Measurements from ENCODE around the gene CFAP61. TPM values are rescaled to one million over a fixed set of nuclear protein-coding genes. Genes with fewer than 3 reads are reported as not detected.

The CFAP61 gene
- total and polyA plus RNA-seq, 12 donors: 0.53 to 3.6 (median 1.1) TPM; not detected in 3

DNA sequence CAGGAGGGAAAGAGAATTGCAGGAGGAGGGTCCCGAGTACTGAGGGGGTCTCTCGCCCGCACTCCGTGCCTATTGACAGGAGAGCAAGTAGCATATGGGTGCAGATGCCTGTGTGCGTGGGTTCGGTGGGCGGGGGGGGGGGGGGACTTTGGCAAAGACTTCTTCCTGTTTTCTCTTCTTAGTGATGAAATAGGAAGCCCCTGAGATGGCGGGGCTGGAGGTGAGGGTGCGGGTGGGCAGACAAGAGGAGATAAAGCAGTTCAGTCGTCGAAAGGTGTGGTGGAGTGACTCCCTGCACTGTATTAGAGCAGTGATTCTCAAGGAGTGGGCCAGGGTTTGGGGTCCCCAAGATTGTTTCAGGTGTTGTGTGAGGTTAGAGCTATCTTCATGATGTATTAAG is 31.4 kb upstream of the CFAP61 start:
- Histone ChIP-seq H3K4me1 (replicated peaks in 1 of 2) (peaks cover 5 to 36% of the 10 kb centered on the region in 2 donors), H3K36me3 (replicated peaks in 1 of 2) (peaks cover 0 to 8% of the 10 kb centered on the region in 2 donors), H3K4me3 (no peak overlapping the region), H3K27me3 (no peaks in the 10 kb centered on the region), H3K9me3 (replicated peaks in 1 of 3) (no peaks in the 10 kb centered on the region), H3K27ac (no peak overlapping the region)
- DNase-seq: no peak
- intact Hi-C loops (cut with DNase I): no loop called here
- TF ChIP-seq, protein P1, sequence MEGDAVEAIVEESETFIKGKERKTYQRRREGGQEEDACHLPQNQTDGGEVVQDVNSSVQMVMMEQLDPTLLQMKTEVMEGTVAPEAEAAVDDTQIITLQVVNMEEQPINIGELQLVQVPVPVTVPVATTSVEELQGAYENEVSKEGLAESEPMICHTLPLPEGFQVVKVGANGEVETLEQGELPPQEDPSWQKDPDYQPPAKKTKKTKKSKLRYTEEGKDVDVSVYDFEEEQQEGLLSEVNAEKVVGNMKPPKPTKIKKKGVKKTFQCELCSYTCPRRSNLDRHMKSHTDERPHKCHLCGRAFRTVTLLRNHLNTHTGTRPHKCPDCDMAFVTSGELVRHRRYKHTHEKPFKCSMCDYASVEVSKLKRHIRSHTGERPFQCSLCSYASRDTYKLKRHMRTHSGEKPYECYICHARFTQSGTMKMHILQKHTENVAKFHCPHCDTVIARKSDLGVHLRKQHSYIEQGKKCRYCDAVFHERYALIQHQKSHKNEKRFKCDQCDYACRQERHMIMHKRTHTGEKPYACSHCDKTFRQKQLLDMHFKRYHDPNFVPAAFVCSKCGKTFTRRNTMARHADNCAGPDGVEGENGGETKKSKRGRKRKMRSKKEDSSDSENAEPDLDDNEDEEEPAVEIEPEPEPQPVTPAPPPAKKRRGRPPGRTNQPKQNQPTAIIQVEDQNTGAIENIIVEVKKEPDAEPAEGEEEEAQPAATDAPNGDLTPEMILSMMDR (IDR thresholded peaks at IDR 0.05): no peak
- TF ChIP-seq POLR2A (IDR thresholded peaks at IDR 0.05): no peak
- WGBS, 4 donors: 78 to 88% (median 83%) methylated on average over 10 to 11 of the region's 11 CpGs

DNA sequence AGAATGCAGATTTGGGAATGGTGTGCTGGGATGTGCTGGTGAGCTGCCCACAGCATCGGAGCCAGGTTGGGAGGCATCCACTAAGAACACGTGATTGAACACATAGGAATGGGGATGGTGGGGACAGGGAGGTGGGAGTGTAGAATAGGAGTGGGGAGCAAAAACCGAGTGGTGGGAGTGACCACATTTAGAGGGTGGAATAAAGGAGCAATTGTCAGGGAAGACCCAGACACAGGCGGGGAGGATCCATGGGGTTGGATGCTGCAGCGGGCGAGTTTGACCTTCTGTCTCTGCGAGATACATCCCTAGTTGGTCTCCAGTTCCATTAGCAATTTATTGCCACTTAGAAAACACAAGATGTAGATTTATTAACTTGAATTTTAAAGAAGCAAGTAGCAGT is 30.5 kb upstream of the CFAP61 start:
- no peak for DNase-seq
- H3K4me3 ChIP-seq: no peak overlapping the region
- WGBS, 4 donors: 81 to 86% (median 84%) methylated on average over 7 of the region's 7 CpGs
- H3K4me1 ChIP-seq (replicated peaks in 1 of 2): peaks cover 5 to 31% of the 10 kb centered on the region in 2 donors
- no peaks in the 10 kb centered on the region for H3K27me3 ChIP-seq
- intact Hi-C loops (cut with DNase I): no loop called here
- no peaks in the 10 kb centered on the region for H3K9me3 ChIP-seq (replicated peaks in 1 of 3)
- H3K36me3 ChIP-seq (replicated peaks in 1 of 2): peaks cover 0 to 13% of the 10 kb centered on the region in 2 donors
- TF ChIP-seq POLR2A (IDR thresholded peaks at IDR 0.05): no peak
- TF ChIP-seq, protein P1 (IDR thresholded peaks at IDR 0.05): no peak
- H3K27ac ChIP-seq: no peak overlapping the region

DNA sequence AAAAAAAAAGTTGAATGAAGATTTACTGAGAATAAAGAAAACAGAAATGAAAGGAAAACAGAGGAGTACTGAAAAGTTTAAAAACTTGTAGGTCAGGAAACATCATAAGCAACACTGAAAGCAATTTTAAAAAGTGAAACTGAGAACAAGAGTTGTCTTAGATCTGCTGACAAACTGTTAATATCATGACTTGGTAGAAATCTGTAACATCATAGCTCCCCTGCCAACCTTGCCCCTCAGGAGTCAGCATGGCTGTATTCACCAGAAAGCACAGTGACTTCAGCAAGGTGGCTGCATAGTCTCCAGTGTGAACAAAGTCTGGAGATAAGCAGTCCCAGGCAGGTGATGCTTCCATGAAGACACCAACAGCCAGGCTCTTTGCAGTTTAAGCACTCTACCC is 29.8 kb upstream of the CFAP61 start:
- Histone ChIP-seq H3K27me3 (no peaks in the 10 kb centered on the region), H3K9me3 (replicated peaks in 1 of 3) (no peaks in the 10 kb centered on the region), H3K27ac (peak overlapping the region in 1 of 5 donors; percentile 9), H3K4me1 (replicated peaks in 1 of 2) (peaks cover 5 to 29% of the 10 kb centered on the region in 2 donors), H3K36me3 (replicated peaks in 1 of 2) (peaks cover 0 to 18% of the 10 kb centered on the region in 2 donors), H3K4me3 (no peak overlapping the region)
- DNase-seq: no peak
- no peak for TF ChIP-seq POLR2A (IDR thresholded peaks at IDR 0.05)
- TF ChIP-seq, protein P1 (IDR thresholded peaks at IDR 0.05): no peak
- intact Hi-C loops (cut with DNase I): no loop called here

DNA sequence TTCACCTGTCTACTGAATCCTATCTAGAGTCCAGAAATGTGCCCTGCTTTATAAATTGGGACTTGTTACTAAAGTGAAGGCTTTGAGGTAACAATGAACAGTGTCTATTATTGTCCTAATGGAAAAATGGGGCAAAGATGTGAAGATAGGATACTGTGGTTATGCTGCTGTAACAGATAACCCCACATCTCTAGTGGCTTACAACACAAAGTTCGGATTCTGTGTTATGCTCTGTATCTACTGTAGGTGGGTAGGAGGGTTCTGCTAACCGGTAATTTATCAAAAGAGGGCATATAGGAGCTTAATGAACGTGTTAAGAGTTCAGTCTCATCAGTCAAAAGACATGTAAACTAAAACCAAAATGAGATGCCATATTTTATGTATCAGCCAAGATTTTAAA is 28.9 kb upstream of the CFAP61 start:
- no peak overlapping the region for H3K27ac ChIP-seq
- peaks cover 0 to 27% of the 10 kb centered on the region in 2 donors for H3K36me3 ChIP-seq (replicated peaks in 1 of 2)
- DNase-seq: no peak
- intact Hi-C loops (cut with DNase I): no loop called here
- no peak for TF ChIP-seq POLR2A (IDR thresholded peaks at IDR 0.05)
- TF ChIP-seq, protein P1 (IDR thresholded peaks at IDR 0.05): no peak
- H3K9me3 ChIP-seq (replicated peaks in 1 of 3): no peaks in the 10 kb centered on the region
- no peaks in the 10 kb centered on the region for H3K27me3 ChIP-seq
- 94 to 98% (median 98%) methylated on average over 3 of the region's 3 CpGs for WGBS, 4 donors
- peaks cover 0 to 21% of the 10 kb centered on the region in 2 donors for H3K4me1 ChIP-seq (replicated peaks in 1 of 2)
- H3K4me3 ChIP-seq: no peak overlapping the region

Data from adrenal gland (tissue), 12 donors.